Measurements from ENCODE around the gene FARS2.
A peak's percentile ranks its signal among the peaks of the same experiment; 100 is the strongest.
"Not testable (repeated sequence)": the region's sequence is repeated elsewhere in the genome, so short reads cannot be mapped to it uniquely, and the experiment has no call there.

Gene FARS2

GRCh38 chr6:5684320-5685053, 423.2 kb downstream of the FARS2 start:
- no peaks in the 10 kb centered on the region for H3K27me3 ChIP-seq
- H3K36me3 ChIP-seq = no peaks in the 10 kb centered on the region
- TF ChIP-seq, protein P1, sequence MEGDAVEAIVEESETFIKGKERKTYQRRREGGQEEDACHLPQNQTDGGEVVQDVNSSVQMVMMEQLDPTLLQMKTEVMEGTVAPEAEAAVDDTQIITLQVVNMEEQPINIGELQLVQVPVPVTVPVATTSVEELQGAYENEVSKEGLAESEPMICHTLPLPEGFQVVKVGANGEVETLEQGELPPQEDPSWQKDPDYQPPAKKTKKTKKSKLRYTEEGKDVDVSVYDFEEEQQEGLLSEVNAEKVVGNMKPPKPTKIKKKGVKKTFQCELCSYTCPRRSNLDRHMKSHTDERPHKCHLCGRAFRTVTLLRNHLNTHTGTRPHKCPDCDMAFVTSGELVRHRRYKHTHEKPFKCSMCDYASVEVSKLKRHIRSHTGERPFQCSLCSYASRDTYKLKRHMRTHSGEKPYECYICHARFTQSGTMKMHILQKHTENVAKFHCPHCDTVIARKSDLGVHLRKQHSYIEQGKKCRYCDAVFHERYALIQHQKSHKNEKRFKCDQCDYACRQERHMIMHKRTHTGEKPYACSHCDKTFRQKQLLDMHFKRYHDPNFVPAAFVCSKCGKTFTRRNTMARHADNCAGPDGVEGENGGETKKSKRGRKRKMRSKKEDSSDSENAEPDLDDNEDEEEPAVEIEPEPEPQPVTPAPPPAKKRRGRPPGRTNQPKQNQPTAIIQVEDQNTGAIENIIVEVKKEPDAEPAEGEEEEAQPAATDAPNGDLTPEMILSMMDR (IDR thresholded peaks at IDR 0.05) = no peak
- no peaks in the 10 kb centered on the region for H3K4me1 ChIP-seq (ENCODE audit: control insufficient read depth in 1 of 2, insufficient read depth in 1 of 2, low read depth in 1 of 2, low read length in 1 of 2)
- H3K27ac ChIP-seq = no peak overlapping the region
- H3K4me3 ChIP-seq (ENCODE audit: low read depth in 1 of 2, low read length in 1 of 2) = no peak overlapping the region
- no peaks in the 10 kb centered on the region for H3K9me3 ChIP-seq

- TF ChIP-seq, protein P1 (IDR thresholded peaks at IDR 0.05) = no peak
- H3K36me3 ChIP-seq = no peaks in the 10 kb centered on the region
These were observed 432.2 kb downstream of the FARS2 start for GRCh38 chr6:5693225-5694145.

GRCh38 chr6:5695260-5696245, 434.2 kb downstream of the FARS2 start:
- Histone ChIP-seq H3K27me3 (no peaks in the 10 kb centered on the region), H3K27ac (no peak overlapping the region), H3K4me1 (ENCODE audit: control insufficient read depth in 1 of 2, insufficient read depth in 1 of 2, low read depth in 1 of 2, low read length in 1 of 2) (peaks cover 22 to 26% of the 10 kb centered on the region in 2 experiments), H3K36me3 (no peaks in the 10 kb centered on the region), H3K9me3 (no peaks in the 10 kb centered on the region), H3K4me3 (ENCODE audit: low read depth in 1 of 2, low read length in 1 of 2) (no peak overlapping the region)
- TF ChIP-seq, protein P1 (IDR thresholded peaks at IDR 0.05) = no peak

More at GRCh38 chr6:5693225-5694145, 432.2 kb downstream of the FARS2 start:
- no peak overlapping the region for H3K27ac ChIP-seq
- H3K27me3 ChIP-seq = no peaks in the 10 kb centered on the region
- H3K4me1 ChIP-seq (ENCODE audit: control insufficient read depth in 1 of 2, insufficient read depth in 1 of 2, low read depth in 1 of 2, low read length in 1 of 2) = peaks cover 5 to 7% of the 10 kb centered on the region in 2 experiments
- H3K4me3 ChIP-seq (ENCODE audit: low read depth in 1 of 2, low read length in 1 of 2) = no peak overlapping the region
- no peaks in the 10 kb centered on the region for H3K9me3 ChIP-seq

DNA sequence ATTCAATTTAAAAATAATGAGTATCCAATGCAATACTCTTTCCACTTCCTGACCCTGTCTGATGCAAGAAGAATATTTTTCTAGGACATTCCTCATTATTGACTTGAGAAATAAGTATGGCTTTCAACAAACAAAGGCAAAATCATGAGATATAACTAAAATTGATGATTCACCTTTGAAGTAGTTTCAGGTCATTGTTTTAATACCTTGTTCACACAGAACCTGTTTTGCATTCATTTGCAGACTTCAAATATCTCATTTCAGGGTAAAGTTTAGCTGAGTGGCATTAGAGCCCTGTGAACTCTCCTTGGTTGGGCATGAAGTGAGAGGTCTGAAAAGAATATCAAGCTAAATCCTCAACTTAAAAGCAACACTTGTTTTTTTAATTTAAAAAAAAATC, 436.2 kb downstream of the FARS2 start:
- Histone ChIP-seq H3K36me3 (no peaks in the 10 kb centered on the region), H3K9me3 (no peaks in the 10 kb centered on the region), H3K27me3 (no peaks in the 10 kb centered on the region), H3K4me3 (ENCODE audit: low read depth in 1 of 2, low read length in 1 of 2) (no peak overlapping the region), H3K4me1 (ENCODE audit: control insufficient read depth in 1 of 2, insufficient read depth in 1 of 2, low read depth in 1 of 2, low read length in 1 of 2) (peaks cover 22 to 26% of the 10 kb centered on the region in 2 experiments), H3K27ac (no peak overlapping the region)
- TF ChIP-seq, protein P1 (IDR thresholded peaks at IDR 0.05) = no peak

GRCh38 chr6:5698318-5698717, 437.0 kb downstream of the FARS2 start:
- no peaks in the 10 kb centered on the region for H3K27me3 ChIP-seq

GRCh38 chr6:5699064-5699463, 437.8 kb downstream of the FARS2 start:
- H3K27me3 ChIP-seq, H3K36me3 ChIP-seq, H3K9me3 ChIP-seq: not testable (repeated sequence)
- peaks cover 22 to 26% of the 10 kb centered on the region in 2 experiments for H3K4me1 ChIP-seq (ENCODE audit: control insufficient read depth in 1 of 2, insufficient read depth in 1 of 2, low read depth in 1 of 2, low read length in 1 of 2)
- peak overlapping the region; percentile 36 to 45 for H3K4me3 ChIP-seq (ENCODE audit: low read depth in 1 of 2, low read length in 1 of 2)
- peak overlapping the region; percentile 88 for H3K27ac ChIP-seq

More at GRCh38 chr6:5698318-5698717, 437.0 kb downstream of the FARS2 start:
- no peaks in the 10 kb centered on the region for H3K9me3 ChIP-seq
- H3K4me1 ChIP-seq (ENCODE audit: control insufficient read depth in 1 of 2, insufficient read depth in 1 of 2, low read depth in 1 of 2, low read length in 1 of 2) = peaks cover 22 to 26% of the 10 kb centered on the region in 2 experiments
- TF ChIP-seq, protein P1 (IDR thresholded peaks at IDR 0.05) = no peak
- H3K4me3 ChIP-seq (ENCODE audit: low read depth in 1 of 2, low read length in 1 of 2) = no peak overlapping the region
- no peaks in the 10 kb centered on the region for H3K36me3 ChIP-seq
- peak overlapping the region; percentile 88 for H3K27ac ChIP-seq

Measured in neutrophil (primary cell).